Metanephros (tissue), 2 donors: ENCODE measurements around the gene AP2A2. TPM values are rescaled to one million over a fixed set of nuclear protein-coding genes. Genes with fewer than 3 reads are reported as not detected.

Source experiments
- small RNA-seq: library from RNA; depleted of rRNA; stranded (forward); fragments of <200 nt; gene quantifications from one replicate; pipeline ENCODE3, GENCODE V24; 2014; ENCODE audit warnings: low replicate concordance
- total RNA-seq: library from RNA; depleted of rRNA; stranded (reverse); fragments of >200 nt; gene quantifications from one replicate; pipeline ENCODE4 v1.2.3, GENCODE V29; 2014

Gene AP2A2
- total RNA-seq: 93.0 TPM

GRCh38 chr11:925496-926301 lies at the start of gene AP2A2:
TSS of gene AP2A2 (plus strand) at chr11:925870. CDS start at chr11:926022, 152 bp downstream.

GRCh38 chr11:910589-911030 lies 15.1 kb upstream of the AP2A2 start, which contains the start of gene CHID1:
TSS of gene CHID1 (minus strand) at chr11:910810. CDS start at chr11:904816, 5,994 bp downstream.

GRCh38 chr11:1036303-1036923 lies 110.7 kb downstream of the AP2A2 start, which contains the start of gene MUC6:
TSS of gene MUC6 (minus strand) at chr11:1036718. CDS start at chr11:1036655, 63 bp downstream.

Small RNA genes within 50 kb of the gene (small RNA-seq; reads per million reads assigned to genes)
- not detected for gene RNU6-1025P

Other genes starting within 250 kb of the AP2A2 start
- gene DEAF1, start 230.6 kb upstream of the AP2A2 start, total RNA-seq: 27.9 TPM
- 16.8 TPM for gene TMEM80, start 230.1 kb upstream of the AP2A2 start, total RNA-seq
- 137 TPM for gene EPS8L2, start 219.6 kb upstream of the AP2A2 start, total RNA-seq
- 118 TPM for gene TALDO1, start 178.4 kb upstream of the AP2A2 start, total RNA-seq
- gene GATD1, start 148.4 kb upstream of the AP2A2 start, total RNA-seq: 67.5 TPM
- gene CEND1, start 135.8 kb upstream of the AP2A2 start, total RNA-seq: 0.12 TPM
- 10.7 TPM for gene SLC25A22, start 127.6 kb upstream of the AP2A2 start, total RNA-seq
- 19.7 TPM for gene PIDD1, start 120.6 kb upstream of the AP2A2 start, total RNA-seq
- 558 TPM for gene RPLP2, start 115.9 kb upstream of the AP2A2 start, total RNA-seq
- 76.7 TPM for gene PNPLA2, start 107.0 kb upstream of the AP2A2 start, total RNA-seq
- 12.9 TPM for gene CRACR2B, start 98.0 kb upstream of the AP2A2 start, total RNA-seq
- gene CD151, start 92.9 kb upstream of the AP2A2 start, total RNA-seq: 153 TPM
- 39.9 TPM for gene POLR2L, start 83.3 kb upstream of the AP2A2 start, total RNA-seq
- 75.3 TPM for gene TSPAN4, start 83.0 kb upstream of the AP2A2 start, total RNA-seq
- gene CHID1, start 15.1 kb upstream of the AP2A2 start, total RNA-seq: 55.0 TPM
- 5.0 TPM for gene MUC6, start 110.8 kb downstream of the AP2A2 start, total RNA-seq
- under 0.01 TPM for gene MUC2, start 149.0 kb downstream of the AP2A2 start, total RNA-seq
- 0.18 TPM for gene MUC5AC, start 232.1 kb downstream of the AP2A2 start, total RNA-seq